ENCODE measurements around the gene SASH1. TPM values are rescaled to one million over a fixed set of nuclear protein-coding genes. Genes with fewer than 3 reads are reported as not detected.
A peak's percentile ranks its signal among the peaks of the same experiment; 100 is the strongest.

The SASH1 gene
- total RNA-seq, 1 donor from 2014 or later = 70.2 TPM

GRCh38 chr6:148392671-148393070 lies 50.0 kb downstream of the SASH1 start:
- H3K9me3 ChIP-seq = no peaks in the 10 kb centered on the region
- intact Hi-C loops (cut with DNase I) = no loop called here
- no peak for TF ChIP-seq CTCF (IDR thresholded peaks at IDR 0.05)
- no peak overlapping the region for H3K4me3 ChIP-seq
- peaks cover 0 to 5% of the 10 kb centered on the region in 2 donors for H3K36me3 ChIP-seq
- H3K27ac ChIP-seq = no peak overlapping the region
- peaks cover 0 to 19% of the 10 kb centered on the region in 2 donors for H3K4me1 ChIP-seq
- DNase-seq (ENCODE audit: low spot score in 2 of 2) = no peak
- no peaks in the 10 kb centered on the region for H3K27me3 ChIP-seq

GRCh38 chr6:148395583-148396101 lies 53.0 kb downstream of the SASH1 start:
- intact Hi-C loops (cut with DNase I) = no loop called here
- DNase-seq (ENCODE audit: low spot score in 2 of 2) = no peak
- no peaks in the 10 kb centered on the region for H3K27me3 ChIP-seq
- H3K4me1 ChIP-seq = peaks cover 0 to 14% of the 10 kb centered on the region in 2 donors
- no peaks in the 10 kb centered on the region for H3K36me3 ChIP-seq
- H3K4me3 ChIP-seq = no peak overlapping the region
- H3K9me3 ChIP-seq = no peaks in the 10 kb centered on the region
- TF ChIP-seq CTCF (IDR thresholded peaks at IDR 0.05) = no peak
- H3K27ac ChIP-seq = peak overlapping the region; percentile 27 to 32

GRCh38 chr6:148396411-148396810 lies 53.8 kb downstream of the SASH1 start:
- H3K4me1 ChIP-seq = peaks cover 0 to 14% of the 10 kb centered on the region in 2 donors

GRCh38 chr6:148396926-148397325 lies 54.3 kb downstream of the SASH1 start:
- no peak for TF ChIP-seq CTCF (IDR thresholded peaks at IDR 0.05)
- H3K27me3 ChIP-seq = no peaks in the 10 kb centered on the region
- no peak overlapping the region for H3K27ac ChIP-seq
- peaks cover 0 to 14% of the 10 kb centered on the region in 2 donors for H3K4me1 ChIP-seq
- no peaks in the 10 kb centered on the region for H3K9me3 ChIP-seq
- H3K36me3 ChIP-seq = no peaks in the 10 kb centered on the region
- intact Hi-C loops (cut with DNase I) = no loop called here
- DNase-seq (ENCODE audit: low spot score in 2 of 2) = no peak
- no peak overlapping the region for H3K4me3 ChIP-seq

More at GRCh38 chr6:148396411-148396810, 53.8 kb downstream of the SASH1 start:
- Histone ChIP-seq H3K36me3 (no peaks in the 10 kb centered on the region), H3K9me3 (no peaks in the 10 kb centered on the region), H3K27me3 (no peaks in the 10 kb centered on the region), H3K4me3 (no peak overlapping the region), H3K27ac (peak overlapping the region in 1 of 2 donors; percentile 32)
- TF ChIP-seq CTCF (IDR thresholded peaks at IDR 0.05) = no peak
- intact Hi-C loops (cut with DNase I) = no loop called here
- no peak for DNase-seq (ENCODE audit: low spot score in 2 of 2)

- Histone ChIP-seq H3K4me1 (peaks cover 0 to 14% of the 10 kb centered on the region in 2 donors), H3K4me3 (no peak overlapping the region), H3K36me3 (no peaks in the 10 kb centered on the region), H3K27me3 (no peaks in the 10 kb centered on the region), H3K9me3 (no peaks in the 10 kb centered on the region), H3K27ac (no peak overlapping the region)
- TF ChIP-seq CTCF (IDR thresholded peaks at IDR 0.05) = no peak
- DNase-seq (ENCODE audit: low spot score in 2 of 2) = no peak
- intact Hi-C loops (cut with DNase I) = no loop called here
Observed at GRCh38 chr6:148398244-148398643, 55.6 kb downstream of the SASH1 start.

- Histone ChIP-seq H3K4me1 (peaks cover 0 to 10% of the 10 kb centered on the region in 2 donors), H3K4me3 (no peak overlapping the region), H3K27me3 (no peaks in the 10 kb centered on the region), H3K9me3 (no peaks in the 10 kb centered on the region), H3K36me3 (no peaks in the 10 kb centered on the region), H3K27ac (no peak overlapping the region)
- TF ChIP-seq CTCF (IDR thresholded peaks at IDR 0.05) = no peak
- no peak for DNase-seq (ENCODE audit: low spot score in 2 of 2)
- intact Hi-C loops (cut with DNase I) = no loop called here
Observed at GRCh38 chr6:148398678-148399077, 56.0 kb downstream of the SASH1 start.
